ENCODE results near the gene HOXC11.

GRCh38 chr12:53944907-53945847 is 27.7 kb upstream of the HOXC11 start:
- TF ChIP-seq POLR2A (IDR thresholded peaks at IDR 0.05) (no peak), CTCF (IDR thresholded peaks at IDR 0.05) (no peak)

All from esophagus squamous epithelium (tissue), 4 donors.